Epithelial cell of esophagus (primary cell): Measurements from ENCODE around the gene SYDE1.

Experiments
- DNase-seq: peaks from one replicate; pipeline ENCODE4 v3.0.0; 2010; ENCODE audit warnings: low read depth
- H3K4me3 ChIP-seq: 2 replicates; pipeline ENCODE4 v1.5.1; 2011; ENCODE audit warnings: mild to moderate bottlenecking, low read length, control low read depth
- CTCF ChIP-seq: IDR thresholded peaks from 2 replicates; pipeline ENCODE4 v1.5.1; 2011; ENCODE audit warnings: low read depth, mild to moderate bottlenecking, low read length, control low read depth, inconsistent platforms; ENCODE audit not compliant: insufficient read depth; ENCODE audit errors: missing control alignments

SYDE1 gene

DNA sequence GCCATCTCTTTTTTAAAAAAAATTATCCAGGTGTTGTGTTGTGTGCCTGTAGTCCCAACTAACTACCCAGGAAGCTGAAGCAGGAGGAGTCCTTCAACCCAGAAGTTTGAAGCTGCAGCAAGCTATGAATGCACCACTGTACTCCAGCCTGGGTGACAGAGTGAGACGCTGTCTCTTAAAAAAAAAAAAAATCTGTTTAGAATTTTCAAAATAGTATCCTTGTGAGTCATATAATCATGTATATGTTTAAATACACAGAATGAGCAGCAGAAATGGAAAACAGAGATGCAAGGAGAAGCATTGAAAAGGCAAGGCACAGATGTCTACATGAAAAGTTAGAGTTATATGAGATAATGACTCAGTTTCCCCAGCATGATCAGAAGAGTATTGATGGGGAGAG, 31.2 kb downstream of the SYDE1 start:
- no peak for DNase-seq
- H3K4me3 ChIP-seq: no peak overlapping the region
- TF ChIP-seq CTCF: no peak

DNA sequence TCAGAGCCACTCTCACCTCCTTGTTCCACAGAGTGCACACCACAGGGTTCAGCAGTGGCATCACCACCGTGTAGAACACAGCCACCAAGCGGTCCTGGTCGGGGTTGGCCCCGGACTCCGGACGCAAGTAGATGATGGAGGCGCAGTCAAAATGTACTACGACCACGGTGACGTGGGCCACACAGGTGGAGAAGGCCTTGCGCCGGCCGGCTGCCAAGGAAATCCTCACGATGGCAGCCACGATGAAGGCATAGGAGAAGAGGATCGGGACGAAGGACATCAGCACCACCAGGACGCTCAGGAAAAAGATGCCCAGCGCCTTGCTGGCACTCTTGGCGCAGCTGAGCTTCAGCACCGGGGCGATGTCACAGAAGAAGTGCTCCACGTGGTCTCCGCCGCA, 33.9 kb downstream of the SYDE1 start:
- no peak overlapping the region for H3K4me3 ChIP-seq
- TF ChIP-seq CTCF: no peak
- no peak for DNase-seq

DNA sequence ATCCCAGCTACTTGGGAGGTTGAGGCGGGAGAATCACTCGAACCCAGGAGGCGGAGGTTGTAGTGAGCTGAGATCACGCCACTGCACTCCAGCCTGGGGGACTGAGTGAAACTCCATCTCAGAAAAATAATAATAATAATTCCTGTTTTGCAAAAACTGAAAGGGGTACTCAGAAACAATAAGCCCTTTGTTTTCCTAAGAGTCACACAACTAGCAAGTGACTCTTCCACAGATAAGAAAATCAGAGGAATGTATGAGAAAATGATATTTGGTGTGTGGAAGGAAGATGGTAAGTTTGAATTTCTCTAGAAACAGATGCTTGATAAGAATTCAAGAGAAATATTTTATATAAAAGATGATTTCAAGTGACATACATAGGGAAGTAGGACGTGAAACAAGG, 35.1 kb downstream of the SYDE1 start:
- H3K4me3 ChIP-seq: no peak overlapping the region
- TF ChIP-seq CTCF: no peak
- DNase-seq: no peak

GRCh38 chr19:15144046-15144646, 36.9 kb downstream of the SYDE1 start:
- no peak overlapping the region for H3K4me3 ChIP-seq
- no peak for TF ChIP-seq CTCF
- peak; percentile 91 for DNase-seq

GRCh38 chr19:15147090-15147489, 39.9 kb downstream of the SYDE1 start:
- no peak for TF ChIP-seq CTCF
- no peak for DNase-seq
- no peak overlapping the region for H3K4me3 ChIP-seq

GRCh38 chr19:15149737-15150136, 42.5 kb downstream of the SYDE1 start:
- TF ChIP-seq CTCF: no peak

DNA sequence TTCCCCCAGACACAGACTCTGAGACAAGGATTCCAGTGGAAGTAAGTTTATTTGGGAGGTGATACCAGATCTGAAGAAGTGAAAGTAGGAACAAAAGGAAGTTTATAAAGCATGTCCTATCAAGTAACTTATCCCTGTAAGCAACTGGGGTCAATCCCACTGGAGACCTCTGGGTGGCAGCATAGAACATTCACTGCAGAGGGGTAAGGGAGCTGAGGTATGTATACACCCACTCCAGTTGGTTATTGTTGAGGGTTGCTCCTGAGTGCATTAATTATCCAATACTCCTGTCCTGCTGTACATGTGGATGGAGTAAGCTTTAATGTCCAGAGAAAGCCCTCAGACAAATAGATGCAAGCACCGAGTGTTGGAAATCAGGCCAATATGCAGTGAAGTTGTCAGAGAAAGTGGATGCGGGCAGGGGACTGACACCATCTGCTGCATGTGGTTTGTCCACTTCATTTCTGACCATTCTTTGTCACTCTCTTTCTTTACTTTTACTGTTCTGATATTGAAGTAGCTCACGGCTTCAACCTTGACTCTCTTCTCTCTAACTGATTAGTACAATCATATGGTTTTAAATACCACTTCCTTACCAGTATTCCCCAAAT, 46.9 kb downstream of the SYDE1 start:
- peak; percentile 66 for DNase-seq
- H3K4me3 ChIP-seq: no peak overlapping the region
- peak; percentile 77 for TF ChIP-seq CTCF

More at GRCh38 chr19:15149737-15150136, 42.5 kb downstream of the SYDE1 start:
- H3K4me3 ChIP-seq: no peak overlapping the region
- no peak for DNase-seq
